GM12892 (cell line): ENCODE data around the gene LRRC3C.

ENCODE experiments used
- POLR2AphosphoS5 ChIP-seq: IDR thresholded peaks from 2 replicates; pipeline ENCODE4 v1.6.1; 2011; ENCODE audit warnings: low read depth, low read length, control low read depth
- TAF1 ChIP-seq: IDR thresholded peaks from 2 replicates; pipeline ENCODE4 v1.6.1; 2011; ENCODE audit warnings: low read depth, mild to moderate bottlenecking, control low read depth, low read length, borderline replicate concordance

DNA sequence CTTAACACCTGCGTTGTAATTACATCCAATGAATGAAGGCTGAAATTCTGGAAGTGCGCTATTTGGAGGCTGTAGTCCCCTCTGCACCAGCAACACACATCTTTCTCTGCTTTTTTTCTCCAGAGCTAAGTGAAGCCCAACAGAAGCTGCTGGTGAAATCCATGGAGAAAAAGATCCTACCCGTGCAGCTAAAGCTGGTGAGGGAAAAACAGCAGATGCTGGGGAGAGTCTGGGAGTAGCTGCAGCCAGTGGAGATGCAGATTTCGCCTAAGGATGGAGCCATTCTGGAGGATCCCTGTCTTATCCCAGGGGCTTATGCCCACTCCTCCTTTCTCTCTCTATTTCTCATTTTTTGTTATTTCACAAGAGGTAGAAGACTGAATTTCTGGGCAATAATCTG is 48.3 kb downstream of the LRRC3C start:
- no peak for TF ChIP-seq TAF1
- TF ChIP-seq POLR2AphosphoS5: no peak
